OCI-LY7 (cell line): ENCODE results near the gene TLDC2.

Experiments used
- EZH2phosphoT487 ChIP-seq: fragments of 200-600 bp; sonication (generic); IDR thresholded peaks from 2 replicates; pipeline ENCODE4 v1.6.1; 2018; ENCODE audit warnings: low read depth, borderline replicate concordance, mild to moderate bottlenecking, mixed run types, antibody characterized with exemption, low read length, moderate library complexity, mixed read lengths
- TF ChIP-seq, protein P1 (sequence below): fragments of 200-600 bp; sonication (generic); conservative IDR thresholded peaks from 2 replicates; pipeline ENCODE4 v1.5.1; 2014; ENCODE audit warnings: mild to moderate bottlenecking, antibody characterized with exemption, low read length, moderate library complexity, mixed read lengths

DNA sequence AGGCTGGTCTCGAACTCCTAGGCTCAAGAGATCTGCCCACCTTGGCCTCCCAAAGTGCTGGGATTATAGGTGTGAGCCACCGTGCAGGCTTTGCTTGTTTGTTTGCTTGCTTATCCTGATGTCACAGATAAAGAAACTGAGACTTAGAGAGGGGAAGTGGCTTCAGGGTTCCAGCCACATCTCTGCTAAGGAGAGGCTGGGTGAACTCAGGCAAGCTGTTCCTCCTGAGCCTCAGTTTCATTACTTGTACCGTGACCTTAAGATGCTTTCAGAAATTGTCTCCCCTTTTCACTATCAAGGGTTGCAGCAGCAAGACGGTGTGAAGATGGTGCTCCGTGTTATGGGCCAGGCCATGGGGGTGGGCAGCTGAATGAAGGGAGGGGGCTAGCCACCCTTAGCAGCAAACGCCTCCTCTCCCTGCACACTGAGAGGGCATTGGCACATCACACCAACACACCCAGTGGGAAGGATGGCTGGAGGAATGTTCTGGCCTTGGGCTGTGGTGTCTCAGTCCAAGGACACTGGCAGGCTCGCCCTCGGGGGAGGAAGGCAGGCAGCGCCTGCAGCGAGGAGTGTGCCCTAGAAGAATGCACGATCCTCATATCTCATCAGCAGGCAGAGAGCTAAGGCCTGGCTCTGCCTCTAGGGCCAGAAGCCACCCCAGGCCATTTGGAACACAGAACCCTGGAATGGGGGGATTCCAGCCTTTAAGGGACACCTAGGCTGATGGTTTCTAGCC is 48.2 kb upstream of the TLDC2 start:
- TF ChIP-seq, protein P1, sequence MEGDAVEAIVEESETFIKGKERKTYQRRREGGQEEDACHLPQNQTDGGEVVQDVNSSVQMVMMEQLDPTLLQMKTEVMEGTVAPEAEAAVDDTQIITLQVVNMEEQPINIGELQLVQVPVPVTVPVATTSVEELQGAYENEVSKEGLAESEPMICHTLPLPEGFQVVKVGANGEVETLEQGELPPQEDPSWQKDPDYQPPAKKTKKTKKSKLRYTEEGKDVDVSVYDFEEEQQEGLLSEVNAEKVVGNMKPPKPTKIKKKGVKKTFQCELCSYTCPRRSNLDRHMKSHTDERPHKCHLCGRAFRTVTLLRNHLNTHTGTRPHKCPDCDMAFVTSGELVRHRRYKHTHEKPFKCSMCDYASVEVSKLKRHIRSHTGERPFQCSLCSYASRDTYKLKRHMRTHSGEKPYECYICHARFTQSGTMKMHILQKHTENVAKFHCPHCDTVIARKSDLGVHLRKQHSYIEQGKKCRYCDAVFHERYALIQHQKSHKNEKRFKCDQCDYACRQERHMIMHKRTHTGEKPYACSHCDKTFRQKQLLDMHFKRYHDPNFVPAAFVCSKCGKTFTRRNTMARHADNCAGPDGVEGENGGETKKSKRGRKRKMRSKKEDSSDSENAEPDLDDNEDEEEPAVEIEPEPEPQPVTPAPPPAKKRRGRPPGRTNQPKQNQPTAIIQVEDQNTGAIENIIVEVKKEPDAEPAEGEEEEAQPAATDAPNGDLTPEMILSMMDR = no peak
- TF ChIP-seq EZH2phosphoT487 = no peak
